Nephron progenitor cell (in vitro differentiated cells): Measurements from ENCODE around the gene SMARCE1.

ENCODE experiments used
- DNase-seq: peaks from one replicate; pipeline ENCODE4 v3.0.0; 2021
- H3K27ac Mint-ChIP-seq: 2 replicates; pipeline ENCODE4 v1.8.0; 2021; ENCODE audit warnings: mild to moderate bottlenecking, moderate library complexity, mixed read lengths
- H3K27me3 Mint-ChIP-seq: 2 replicates; pipeline ENCODE4 v1.8.0; 2021; ENCODE audit warnings: mild to moderate bottlenecking, low read depth, mixed read lengths; ENCODE audit not compliant: poor library complexity
- H3K36me3 Mint-ChIP-seq: 2 replicates; pipeline ENCODE4 v1.8.0; 2021; ENCODE audit warnings: low read depth, mixed read lengths
- H3K4me1 Mint-ChIP-seq: 2 replicates; pipeline ENCODE4 v1.8.0; 2021; ENCODE audit warnings: mixed read lengths
- H3K4me3 Mint-ChIP-seq: 2 replicates; pipeline ENCODE4 v1.8.0; 2021; ENCODE audit warnings: mild to moderate bottlenecking, moderate library complexity, mixed read lengths
- H3K9me3 Mint-ChIP-seq: 2 replicates; pipeline ENCODE4 v1.8.0; 2021; ENCODE audit warnings: mild to moderate bottlenecking, moderate library complexity, mixed read lengths
- CTCF ChIP-seq: fragments of 200-600 bp; sonication (generic); IDR thresholded peaks from 2 replicates; pipeline ENCODE4 v1.5.0; 2021; ENCODE audit warnings: antibody characterized with exemption

Gene SMARCE1

DNA sequence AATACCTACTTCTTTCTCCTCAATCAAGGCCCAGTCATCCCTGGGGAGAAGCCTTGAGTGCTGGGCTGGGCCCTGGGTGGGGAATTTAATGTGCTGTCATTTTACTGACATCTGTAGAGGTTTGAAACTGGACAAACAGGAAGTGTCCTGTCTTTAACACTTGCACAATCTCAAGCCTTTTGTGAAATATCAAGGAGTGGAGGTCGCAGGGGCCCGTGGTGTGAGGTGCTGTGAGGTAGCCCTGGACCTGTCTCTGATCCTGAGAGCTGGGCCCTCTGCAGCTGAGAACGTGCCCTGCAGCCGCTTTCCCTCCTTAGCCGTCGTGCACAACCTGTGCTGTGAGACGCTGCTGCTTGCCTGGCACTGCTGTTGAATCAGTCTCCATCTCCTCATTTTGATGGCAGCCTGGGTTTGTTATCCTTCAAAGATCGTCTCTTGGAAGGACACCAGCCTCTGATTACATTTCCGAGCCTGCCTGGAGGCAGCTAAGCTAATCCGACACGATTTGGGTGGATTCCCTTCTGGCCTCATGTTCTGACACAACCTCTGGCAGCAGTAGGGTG is 29.9 kb downstream of the SMARCE1 start:
- H3K9me3 Mint-ChIP-seq, result no peaks in the 10 kb centered on the region
- H3K27me3 Mint-ChIP-seq, result peaks cover 48% of the 10 kb centered on the region
- peaks cover 12% of the 10 kb centered on the region for H3K4me1 Mint-ChIP-seq
- no peak overlapping the region for H3K4me3 Mint-ChIP-seq
- no peaks in the 10 kb centered on the region for H3K36me3 Mint-ChIP-seq
- no peak for DNase-seq
- no peak overlapping the region for H3K27ac Mint-ChIP-seq
- TF ChIP-seq CTCF, result no peak

DNA sequence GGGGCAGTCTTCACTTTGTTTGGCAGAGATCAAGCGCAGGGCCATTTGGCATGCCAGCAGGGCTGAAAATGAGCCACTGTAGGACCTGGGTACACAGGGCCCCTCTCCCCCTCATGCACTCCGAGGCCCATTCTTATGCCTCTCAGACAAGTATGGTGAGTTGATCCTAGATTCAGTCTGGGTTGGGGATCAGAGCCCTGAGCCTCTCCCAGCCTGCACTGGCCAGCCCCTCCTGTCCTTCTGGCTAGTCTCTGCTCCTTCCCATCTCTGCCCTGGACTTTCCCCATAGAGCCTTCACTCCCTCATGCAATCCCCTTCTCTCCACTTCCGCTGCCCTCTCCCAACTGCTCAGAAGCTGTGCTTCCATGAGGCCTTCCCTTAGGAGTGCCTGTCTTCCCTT is 31.0 kb downstream of the SMARCE1 start:
- peaks cover 53% of the 10 kb centered on the region for H3K27me3 Mint-ChIP-seq
- H3K36me3 Mint-ChIP-seq, result no peaks in the 10 kb centered on the region
- peaks cover 12% of the 10 kb centered on the region for H3K4me1 Mint-ChIP-seq
- DNase-seq, result no peak
- no peaks in the 10 kb centered on the region for H3K9me3 Mint-ChIP-seq
- H3K27ac Mint-ChIP-seq, result peak overlapping the region; percentile 39
- H3K4me3 Mint-ChIP-seq, result no peak overlapping the region
- no peak for TF ChIP-seq CTCF

GRCh38 chr17:40615841-40616476 is 31.7 kb downstream of the SMARCE1 start:
- Mint-ChIP-seq H3K27ac (no peak overlapping the region), H3K27me3 (peaks cover 52% of the 10 kb centered on the region), H3K4me3 (no peak overlapping the region), H3K9me3 (no peaks in the 10 kb centered on the region), H3K36me3 (no peaks in the 10 kb centered on the region), H3K4me1 (peaks cover 12% of the 10 kb centered on the region)
- TF ChIP-seq CTCF, result peak; percentile 2
- DNase-seq, result no peak

- no peak overlapping the region for H3K27ac Mint-ChIP-seq
Observed at GRCh38 chr17:40615068-40615840, 32.4 kb downstream of the SMARCE1 start.

GRCh38 chr17:40614431-40615067 is 33.1 kb downstream of the SMARCE1 start:
- peaks cover 46% of the 10 kb centered on the region for H3K27me3 Mint-ChIP-seq
- no peak overlapping the region for H3K27ac Mint-ChIP-seq
- no peak for DNase-seq
- no peaks in the 10 kb centered on the region for H3K9me3 Mint-ChIP-seq
- no peaks in the 10 kb centered on the region for H3K36me3 Mint-ChIP-seq
- peaks cover 7% of the 10 kb centered on the region for H3K4me1 Mint-ChIP-seq
- H3K4me3 Mint-ChIP-seq, result no peak overlapping the region
- TF ChIP-seq CTCF, result no peak

More at GRCh38 chr17:40615068-40615840, 32.4 kb downstream of the SMARCE1 start:
- H3K9me3 Mint-ChIP-seq, result no peaks in the 10 kb centered on the region
- H3K4me3 Mint-ChIP-seq, result no peak overlapping the region
- peak; percentile 44 for DNase-seq
- peaks cover 12% of the 10 kb centered on the region for H3K4me1 Mint-ChIP-seq
- peaks cover 47% of the 10 kb centered on the region for H3K27me3 Mint-ChIP-seq
- peak; percentile 45 for TF ChIP-seq CTCF
- H3K36me3 Mint-ChIP-seq, result no peaks in the 10 kb centered on the region
